ENCODE measurements around the gene NQO2. TPM values are rescaled to one million over a fixed set of nuclear protein-coding genes. Genes with fewer than 3 reads are reported as not detected.
A peak's percentile ranks its signal among the peaks of the same experiment; 100 is the strongest.

The NQO2 gene
- total RNA-seq, 1 experiment from 2014 or later: 26.8 TPM

- Histone ChIP-seq H3K4me1 (ENCODE audit: insufficient read depth, low read length) (peaks cover 39% of the 10 kb centered on the region), H3F3A (ENCODE audit: low read length, unreplicated experiment) (no peaks in the 10 kb centered on the region), H3K27me3 (ENCODE audit: low read length) (no peaks in the 10 kb centered on the region), H3K9me2 (replicated peaks; ENCODE audit: low read length) (no peaks in the 10 kb centered on the region), H3K79me2 (ENCODE audit: low read length) (peaks cover 60% of the 10 kb centered on the region), H4K20me1 (ENCODE audit: low read length) (no peaks in the 10 kb centered on the region), H3K4me3 (ENCODE audit: low read length) (0 out of 2 replicates have a peak overlapping the region, but pooled peaks have one; percentile 2), H3K9ac (ENCODE audit: low read length) (peak overlapping the region; percentile 63), H3K27ac (ENCODE audit: low read length) (peak overlapping the region; percentile 92), H3K9me3 (ENCODE audit: low read length) (no peaks in the 10 kb centered on the region), H2AFZ (ENCODE audit: low read length) (no peak overlapping the region), H3K36me3 (ENCODE audit: low read depth, low read length) (peaks cover 5% of the 10 kb centered on the region; the same call in 1 of the 2 replicates), H3K4me2 (ENCODE audit: low read length) (peak overlapping the region; percentile 46)
- intact Hi-C loops (cut with micrococcal nuclease): loop anchor here (2.0 kb wide), 1 partner anchor 29 kb away; no protein-coding TSS in a partner anchor
- ATAC-seq: peak; percentile 91
- ChIA-PET CTCF (interaction anchor here (1.4 to 1.8 kb wide), 3 partner anchors 8 to 29 kb away, joined by 3 to 7 read pairs (median 5); no protein-coding TSS in a partner anchor), POLR2A (ENCODE audit: unreplicated experiment) (interaction anchor here (0.6 to 1.3 kb wide), 6 partner anchors 16 to 118 kb away, joined by 3 to 9 read pairs (median 3); partner anchors contain the start of gene SERPINB1)
- peak; percentile 92 for DNase-seq
- no TSS peak for BruUV-seq (replicated peaks)
- no peak for TF ChIP-seq EZH2phosphoT487 (IDR thresholded peaks at IDR 0.05; ENCODE audit: borderline replicate concordance, low read length)
- TF ChIP-seq CTCF (conservative IDR thresholded peaks at IDR 0.05; ENCODE audit: low read depth, low read length): no peak
- no peak for TF ChIP-seq EZH2 (IDR thresholded peaks at IDR 0.05; ENCODE audit: low read length, unreplicated experiment)
Observed at GRCh38 chr6:2959909-2960719, 39.6 kb upstream of the NQO2 start.

GRCh38 chr6:2960935-2961334 is 38.8 kb upstream of the NQO2 start:
- Histone ChIP-seq H3K4me3 (ENCODE audit: low read length) (no peak overlapping the region), H3K9me2 (replicated peaks; ENCODE audit: low read length) (no peaks in the 10 kb centered on the region), H3K36me3 (ENCODE audit: low read depth, low read length) (peaks cover 5% of the 10 kb centered on the region; the same call in 1 of the 2 replicates), H3K4me2 (ENCODE audit: low read length) (peak overlapping the region; percentile 46), H3K9ac (ENCODE audit: low read length) (peak overlapping the region; percentile 63), H3K4me1 (ENCODE audit: insufficient read depth, low read length) (peaks cover 39% of the 10 kb centered on the region), H4K20me1 (ENCODE audit: low read length) (no peaks in the 10 kb centered on the region), H2AFZ (ENCODE audit: low read length) (no peak overlapping the region), H3K27ac (ENCODE audit: low read length) (peak overlapping the region; percentile 92), H3K9me3 (ENCODE audit: low read length) (no peaks in the 10 kb centered on the region), H3K27me3 (ENCODE audit: low read length) (no peaks in the 10 kb centered on the region), H3K79me2 (ENCODE audit: low read length) (peaks cover 69% of the 10 kb centered on the region), H3F3A (ENCODE audit: low read length, unreplicated experiment) (no peaks in the 10 kb centered on the region)
- DNase-seq (peak; percentile 38), ATAC-seq (peak; percentile 58)
- ChIA-PET POLR2A (ENCODE audit: unreplicated experiment) (interaction anchor here (0.6 to 1.3 kb wide), 4 partner anchors 19 to 103 kb away, joined by 3 to 9 read pairs (median 3); no protein-coding TSS in a partner anchor), CTCF (interaction anchor here (1.4 to 1.8 kb wide), 3 partner anchors 8 to 28 kb away, joined by 3 to 7 read pairs (median 5); no protein-coding TSS in a partner anchor)
- BruUV-seq (replicated peaks): TSS peak; percentile 39
- intact Hi-C loops (cut with micrococcal nuclease): loop anchor here (2.0 kb wide), 1 partner anchor 28 kb away; no protein-coding TSS in a partner anchor
- TF ChIP-seq CTCF (conservative IDR thresholded peaks at IDR 0.05; ENCODE audit: low read depth, low read length) (no peak), EZH2 (IDR thresholded peaks at IDR 0.05; ENCODE audit: low read length, unreplicated experiment) (no peak)

All from PC-3 (cell line).